ENCODE measurements around the gene MTIF3.

Gene MTIF3

DNA sequence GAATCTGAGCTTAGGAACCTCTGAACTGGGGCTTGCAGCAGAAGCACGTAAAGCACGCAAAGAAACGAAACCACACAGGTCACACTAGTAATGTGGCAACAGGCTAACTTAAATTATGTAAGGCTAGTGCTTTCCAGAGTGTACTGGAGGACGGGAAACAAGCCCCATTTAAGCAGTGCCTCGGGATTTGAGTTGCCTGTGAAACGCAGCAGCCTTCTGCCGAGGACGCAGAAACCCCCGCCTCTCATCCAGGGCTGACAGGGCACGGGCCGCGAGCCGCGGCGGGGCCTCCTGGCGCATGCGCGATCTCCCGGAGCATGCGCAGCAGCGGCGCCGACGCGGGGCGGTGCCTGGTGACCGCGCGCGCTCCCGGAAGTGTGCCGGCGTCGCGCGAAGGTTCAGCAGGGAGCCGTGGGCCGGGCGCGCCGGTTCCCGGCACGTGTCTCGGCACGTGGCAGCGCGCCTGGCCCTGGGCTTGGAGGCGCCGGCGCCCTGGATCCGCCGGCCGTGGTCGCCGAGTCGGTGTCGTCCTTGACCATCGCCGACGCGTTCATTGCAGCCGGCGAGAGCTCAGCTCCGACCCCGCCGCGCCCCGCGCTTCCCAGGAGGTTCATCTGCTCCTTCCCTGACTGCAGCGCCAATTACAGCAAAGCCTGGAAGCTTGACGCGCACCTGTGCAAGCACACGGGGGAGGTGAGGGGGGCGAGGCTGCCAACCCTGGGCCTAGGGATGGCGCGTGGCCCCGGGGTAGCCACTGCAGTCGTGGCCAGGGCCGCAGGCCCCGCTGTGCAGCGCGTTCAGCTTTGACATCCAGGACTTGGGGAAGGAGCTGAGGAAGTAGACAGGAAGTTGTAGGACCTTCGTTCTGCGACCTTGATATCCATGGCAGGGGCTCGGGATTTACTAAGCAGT is 25.9 kb downstream of the MTIF3 start, which contains the start of gene GTF3A:
TSS of gene GTF3A (plus strand) at position 374 of the 912 bp plus-strand sequence.
- H3K27ac ChIP-seq (ENCODE audit: low read length), result peak within 1 kb of the TSS; percentile 99
- H2AFZ ChIP-seq (ENCODE audit: low read depth, low read length), result peak within 1 kb of the TSS; percentile 99

DNA sequence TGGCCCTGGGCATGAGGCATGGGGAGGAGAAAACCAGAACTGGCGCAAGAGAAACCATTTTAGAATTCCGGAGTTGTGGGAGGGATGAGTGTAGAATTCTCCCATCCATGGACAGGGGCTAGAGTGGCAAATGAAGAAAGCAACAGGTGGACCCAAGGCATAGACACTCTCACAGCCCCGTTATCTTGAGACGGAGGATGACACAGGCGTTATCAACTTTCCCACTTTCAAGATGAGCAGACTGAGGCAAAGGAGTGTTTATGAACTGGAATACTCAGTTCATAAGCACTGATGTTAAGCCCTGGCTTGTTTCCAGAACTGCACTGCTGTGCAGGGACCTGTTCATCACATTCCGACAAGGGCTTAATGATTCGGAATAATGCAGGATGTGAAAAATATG is 27.0 kb downstream of the MTIF3 start:
- H3K9ac ChIP-seq (ENCODE audit: low read depth, low read length), result peak overlapping the region; percentile 96; the same call in 1 of the 2 replicates
- TF ChIP-seq EZH2 (IDR thresholded peaks at IDR 0.05; ENCODE audit: borderline replicate concordance, low read depth, low read length, severe bottlenecking), result no peak
- no peak overlapping the region for H2AFZ ChIP-seq (ENCODE audit: low read depth, low read length)
- peaks cover 32% of the 10 kb centered on the region for H3K36me3 ChIP-seq (ENCODE audit: insufficient read depth, low read length)
- ATAC-seq (ENCODE audit: insufficient read depth, low read depth) (no peak), DNase-seq (no peak)
- peaks cover 42% of the 10 kb centered on the region for H3K4me1 ChIP-seq (ENCODE audit: insufficient read depth, low read length)
- no peak overlapping the region for H3K4me2 ChIP-seq (ENCODE audit: insufficient read depth, low read length)
- no peaks in the 10 kb centered on the region for H3K27me3 ChIP-seq (ENCODE audit: insufficient read depth, low read length, poor library complexity)
- H3K4me3 ChIP-seq (ENCODE audit: low read depth in 1 of 2, low read length in 2 of 2), result no peak overlapping the region
- peaks cover 22% of the 10 kb centered on the region for H4K20me1 ChIP-seq (ENCODE audit: insufficient read depth, low read length)
- H3K79me2 ChIP-seq (ENCODE audit: insufficient read depth, low read length), result peaks cover 43% of the 10 kb centered on the region
- no peak overlapping the region for H3K27ac ChIP-seq (ENCODE audit: low read length)
- H3K9me3 ChIP-seq (ENCODE audit: insufficient read depth, low read length, severe bottlenecking), result no peaks in the 10 kb centered on the region

More for the DNA sequence above, 25.9 kb downstream of the MTIF3 start, which contains the start of gene GTF3A:
- Histone ChIP-seq H3K4me1 (ENCODE audit: insufficient read depth, low read length) (peaks cover 53% of the 10 kb centered on the region), H3K4me3 (ENCODE audit: low read depth in 1 of 2, low read length in 2 of 2) (peak within 1 kb of the TSS; percentile 52 to 87), H3K79me2 (ENCODE audit: insufficient read depth, low read length) (peaks cover 55% of the 10 kb centered on the region), H3K9ac (ENCODE audit: low read depth, low read length) (peak within 1 kb of the TSS; percentile 96), H3K36me3 (ENCODE audit: insufficient read depth, low read length) (peaks cover 44% of the 10 kb centered on the region), H3K27me3 (ENCODE audit: insufficient read depth, low read length, poor library complexity) (no peaks in the 10 kb centered on the region), H3K9me3 (ENCODE audit: insufficient read depth, low read length, severe bottlenecking) (no peaks in the 10 kb centered on the region), H4K20me1 (ENCODE audit: insufficient read depth, low read length) (peaks cover 33% of the 10 kb centered on the region), H3K4me2 (ENCODE audit: insufficient read depth, low read length) (peak within 1 kb of the TSS; percentile 89)
- DNase-seq (peak; percentile 88), ATAC-seq (ENCODE audit: insufficient read depth, low read depth) (peak; percentile 66)
- TF ChIP-seq EZH2 (IDR thresholded peaks at IDR 0.05; ENCODE audit: borderline replicate concordance, low read depth, low read length, severe bottlenecking), result no peak
- no peak for TF ChIP-seq CTCF (IDR thresholded peaks at IDR 0.05; ENCODE audit: borderline replicate concordance, extremely low read depth, low read length, poor library complexity, severe bottlenecking)

DNA sequence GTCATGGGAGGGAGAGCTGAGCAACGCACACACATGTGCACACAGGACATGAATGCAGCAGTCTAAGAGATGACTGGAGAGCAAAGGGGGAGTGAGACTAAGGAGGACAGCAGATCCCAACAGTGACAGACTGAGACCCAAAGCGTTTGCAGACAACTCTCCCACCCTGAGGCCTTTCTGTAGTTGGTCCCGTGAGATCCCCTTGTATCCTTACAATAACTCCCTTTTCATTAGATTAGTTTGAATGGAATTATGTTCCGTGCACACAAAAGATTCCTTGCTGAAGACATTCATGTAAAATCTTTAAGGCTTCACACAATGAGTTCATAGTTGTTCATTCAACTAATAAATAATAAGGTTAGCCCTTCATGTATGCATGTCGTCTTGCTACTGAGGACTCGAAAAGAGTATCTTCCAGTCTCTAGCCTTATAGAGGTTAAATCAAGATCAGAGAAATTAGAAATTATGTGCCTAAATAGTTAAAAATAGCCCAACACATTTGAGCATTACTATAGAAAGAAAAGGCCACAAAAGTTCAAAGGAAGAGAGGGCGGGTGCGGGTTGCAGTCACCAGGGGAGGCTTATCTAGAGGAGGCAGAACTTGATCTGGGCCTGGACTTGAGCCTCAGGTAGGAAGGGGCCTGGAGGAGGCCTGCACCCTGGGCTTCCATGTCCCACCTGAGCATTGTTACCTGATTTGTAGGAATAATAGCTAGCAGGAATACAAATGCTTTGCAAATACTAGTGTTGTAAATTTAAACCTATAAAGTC is 29.1 kb downstream of the MTIF3 start:
- Histone ChIP-seq H3K9me3 (ENCODE audit: insufficient read depth, low read length, severe bottlenecking) (no peaks in the 10 kb centered on the region), H4K20me1 (ENCODE audit: insufficient read depth, low read length) (peaks cover 2% of the 10 kb centered on the region; the same call in 1 of the 2 replicates), H3K79me2 (ENCODE audit: insufficient read depth, low read length) (peaks cover 23% of the 10 kb centered on the region), H3K9ac (ENCODE audit: low read depth, low read length) (no peak overlapping the region), H3K27ac (ENCODE audit: low read length) (no peak overlapping the region), H2AFZ (ENCODE audit: low read depth, low read length) (no peak overlapping the region), H3K4me2 (ENCODE audit: insufficient read depth, low read length) (no peak overlapping the region), H3K27me3 (ENCODE audit: insufficient read depth, low read length, poor library complexity) (no peaks in the 10 kb centered on the region), H3K4me3 (ENCODE audit: low read depth in 1 of 2, low read length in 2 of 2) (no peak overlapping the region), H3K4me1 (ENCODE audit: insufficient read depth, low read length) (peaks cover 21% of the 10 kb centered on the region), H3K36me3 (ENCODE audit: insufficient read depth, low read length) (peaks cover 11% of the 10 kb centered on the region)
- TF ChIP-seq CTCF (IDR thresholded peaks at IDR 0.05; ENCODE audit: borderline replicate concordance, extremely low read depth, low read length, poor library complexity, severe bottlenecking) (no peak), EZH2 (IDR thresholded peaks at IDR 0.05; ENCODE audit: borderline replicate concordance, low read depth, low read length, severe bottlenecking) (no peak)
- ATAC-seq (ENCODE audit: insufficient read depth, low read depth) (no peak), DNase-seq (no peak)
